A549 (cell line): Measurements from ENCODE around the gene NRIP1. TPM values are rescaled to one million over a fixed set of nuclear protein-coding genes. Genes with fewer than 3 reads are reported as not detected.

ENCODE experiments used
- ATAC-seq, 2 experiments: fragments of 200-7000 bp in 1 of 2; fragments of >200 bp in 1 of 2; cut with Nextera tagmentation in 1 of 2; cut with Tn5 transposase in 1 of 2; 3 replicates each; pipeline versions ENCODE4 v1.8.0 to v1.9.1; 2018 to 2020; ENCODE audit warnings: mild to moderate bottlenecking in 1 of 2, moderate library complexity in 1 of 2
- CTCF ChIA-PET: fragments of 300-600 bp; sonication (Branson Sonifier 250); formaldehyde crosslinking; extraction: SDS; loops from one replicate; lab custom pipeline; 2021; ENCODE audit warnings: antibody characterized with exemption, inconsistent platforms; lab: Yijun Ruan, JAX
- POLR2A ChIA-PET: fragments of 350-600 bp; formaldehyde crosslinking; extraction: SDS; loops from one replicate; lab custom pipeline; 2021; ENCODE audit warnings: antibody characterized with exemption, inconsistent platforms; lab: Yijun Ruan, JAX
- DNase-seq, 2 experiments: peaks; one replicate each; pipeline versions ENCODE4 v3.0.0 to v3.0.0-alpha.2; 2011 to 2016; ENCODE audit warnings: low read depth in 1 of 2, low spot score in 1 of 2
- FAIRE-seq: peaks from 2 replicates; lab custom pipeline; 2011; peaks lifted over from hg19 to GRCh38; lab: Jason Lieb, UNC
- H3K27ac ChIP-seq, 2 experiments: fragments of >200 bp; sonication (Bioruptor Twin); formaldehyde crosslinking; 3 replicates each; pipeline ENCODE4 v1.5.1; 2016 to 2017
- H3K4me1 ChIP-seq: fragments of >200 bp; sonication (Bioruptor Twin); formaldehyde crosslinking; 3 replicates; pipeline ENCODE4 v1.6.1; 2016
- H3K4me2 ChIP-seq: fragments of >200 bp; sonication (Bioruptor Twin); formaldehyde crosslinking; 3 replicates; pipeline ENCODE4 v1.6.1; 2016
- H3K4me3 ChIP-seq: fragments of >200 bp; sonication (Bioruptor Twin); formaldehyde crosslinking; 3 replicates; pipeline ENCODE4 v1.5.1; 2016
- H3K9me3 ChIP-seq: fragments of >200 bp; sonication (Bioruptor Twin); formaldehyde crosslinking; 3 replicates; pipeline ENCODE4 v1.6.1; 2016
- BHLHE40 ChIP-seq: IDR thresholded peaks from 2 replicates; pipeline ENCODE4 v1.6.1; 2012; ENCODE audit warnings: low read depth, low read length, inconsistent platforms
- CBX2 ChIP-seq: fragments of 200-600 bp; sonication (generic); IDR thresholded peaks from 2 replicates; pipeline ENCODE4 v1.6.1; 2016; ENCODE audit warnings: low read depth, mild to moderate bottlenecking, borderline replicate concordance
- EP300 ChIP-seq, 2 experiments: fragments of >200 bp; sonication (Bioruptor Twin); formaldehyde crosslinking; IDR thresholded peaks; 2 replicates in 1 of 2; 3 replicates in 1 of 2; pipeline ENCODE4 v1.6.1; 2016 to 2017
- FOSB ChIP-seq: fragments of 250-450 bp; sonication (Bioruptor Pico); IDR thresholded peaks from 2 replicates; pipeline ENCODE4 v1.5.0; 2020; ENCODE audit warnings: mild to moderate bottlenecking, moderate library complexity
- HDAC2 ChIP-seq: fragments of 200-600 bp; sonication (generic); IDR thresholded peaks from 2 replicates; pipeline ENCODE4 v1.6.1; 2016
- JUNB ChIP-seq: fragments of >200 bp; sonication (Bioruptor Twin); formaldehyde crosslinking; IDR thresholded peaks from 2 replicates; pipeline ENCODE4 v1.6.1; 2016
- KDM5A ChIP-seq: fragments of 200-600 bp; sonication (generic); IDR thresholded peaks from 2 replicates; pipeline ENCODE4 v1.6.1; 2016; ENCODE audit warnings: antibody characterized with exemption, mild to moderate bottlenecking
- MAFK ChIP-seq: fragments of 450-650 bp; IDR thresholded peaks from 2 replicates; pipeline ENCODE4 v1.6.1; 2014; ENCODE audit not compliant: partially characterized antibody
- MYC ChIP-seq: IDR thresholded peaks from 2 replicates; pipeline ENCODE4 v1.6.1; 2012; ENCODE audit warnings: mild to moderate bottlenecking, inconsistent platforms, low read length, improper control_type of control experiment, borderline replicate concordance
- NPAS2 ChIP-seq: fragments of 250-450 bp; sonication (Bioruptor Pico); IDR thresholded peaks from 2 replicates; pipeline ENCODE4 v1.8.0; 2022; ENCODE audit warnings: mild to moderate bottlenecking, moderate library complexity, borderline replicate concordance
- POLR2AphosphoS2 ChIP-seq: conservative IDR thresholded peaks from 2 replicates; pipeline ENCODE4 v1.6.1; 2012; ENCODE audit warnings: low read length, improper control_type of control experiment, inconsistent platforms
- TFCP2L1 ChIP-seq: fragments of 250-450 bp; sonication (Bioruptor Pico); IDR thresholded peaks from 2 replicates; pipeline ENCODE4 v1.5.0; 2021; ENCODE audit warnings: mild to moderate bottlenecking
- USF2 ChIP-seq: fragments of 450-650 bp; IDR thresholded peaks from 2 replicates; pipeline ENCODE4 v1.6.1; 2014; ENCODE audit warnings: antibody characterized with exemption
- ZFP36 ChIP-seq: fragments of 450-650 bp; IDR thresholded peaks from 2 replicates; pipeline ENCODE4 v1.6.1; 2014; ENCODE audit warnings: borderline replicate concordance; ENCODE audit not compliant: partially characterized antibody
- ZNF302 ChIP-seq: fragments of 250-450 bp; sonication (Bioruptor Pico); IDR thresholded peaks from 2 replicates; pipeline ENCODE4 v1.9.0; 2021; ENCODE audit warnings: inconsistent platforms, mild to moderate bottlenecking, moderate library complexity
- ZSCAN20 ChIP-seq: fragments of 250-450 bp; sonication (Bioruptor Pico); IDR thresholded peaks from 2 replicates; pipeline ENCODE4 v1.8.0; 2022; ENCODE audit warnings: mild to moderate bottlenecking, moderate library complexity
- WGBS: methylation state at CpG from one replicate; pipeline ENCODE4 v1.1.6; 2017; ENCODE audit errors: missing lambda C conversion rate; 5-methylcytosine and 5-hydroxymethylcytosine counted together
- polyA plus RNA-seq, 4 experiments: library from polyadenylated mRNA; depleted of rRNA in 3 of 4; stranded (reverse); fragments of >200 nt; fragmentation: RNase III in 1 of 4; extraction: RNeasy Plus Mini Kit Qiagen cat#74134 plus additional on column Dnase treatment in 1 of 4; gene quantifications; 2 replicates in 3 of 4; 3 replicates in 1 of 4; pipeline ENCODE4 v1.2.3, GENCODE V29; 2011 to 2017
- TF ChIP-seq, protein P1 (sequence below): IDR thresholded peaks from 2 replicates; pipeline ENCODE4 v1.6.1; 2012
- TF ChIP-seq, protein P2 (sequence below): fragments of >200 bp; sonication (Bioruptor Twin); formaldehyde crosslinking; IDR thresholded peaks from 2 replicates; pipeline ENCODE4 v1.6.1; 2016
- TF ChIP-seq, protein P3 (sequence below): IDR thresholded peaks from 2 replicates; pipeline ENCODE4 v1.6.1; 2012; ENCODE audit warnings: low read depth, borderline replicate concordance
- TF ChIP-seq, protein P4 (sequence below): fragments of >200 bp; sonication (Bioruptor Twin); formaldehyde crosslinking; IDR thresholded peaks from 3 replicates; pipeline ENCODE4 v1.5.1; 2016

NRIP1 gene
- polyA plus RNA-seq, 2 of the 4 experiments (the other 2 are of a cell fraction): 18.9 to 35.5 TPM

DNA sequence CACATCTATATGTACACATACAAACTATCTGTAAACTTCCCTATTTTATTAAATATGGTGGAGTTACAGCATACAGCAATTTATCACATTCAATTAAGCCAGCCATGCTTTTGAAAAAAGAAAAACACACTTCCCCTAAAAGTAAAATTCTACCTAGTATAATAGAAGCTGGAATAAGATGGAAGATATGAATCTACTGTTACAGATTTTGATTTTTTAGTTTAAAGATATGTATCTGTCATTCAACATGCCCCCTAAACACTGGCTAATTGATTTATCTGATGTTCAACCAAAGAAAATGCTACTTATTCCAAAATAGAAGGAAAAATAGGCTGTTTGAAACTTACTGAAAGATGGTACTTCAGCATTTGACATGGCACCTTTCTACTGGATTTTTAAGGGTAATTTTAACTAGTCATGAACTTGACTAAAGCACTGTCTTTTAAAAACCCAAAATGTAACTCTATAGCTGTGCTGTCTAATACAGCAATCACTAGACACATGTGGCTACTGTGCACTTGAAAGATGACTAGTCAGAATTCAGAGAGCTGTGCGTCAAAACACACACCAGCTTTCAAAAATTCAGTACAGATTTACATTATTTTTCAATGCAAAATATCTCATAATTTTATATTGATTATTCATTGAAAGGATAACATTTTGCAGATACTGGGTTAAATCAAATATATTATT, 25.0 kb downstream of the NRIP1 start:
- Histone ChIP-seq H3K4me3 (no peak overlapping the region), H3K9me3 (no peaks in the 10 kb centered on the region), H3K4me2 (no peak overlapping the region)
- no peak for DNase-seq
- POLR2A ChIA-PET: no interaction called here
- WGBS: 97% methylated on average over 1 of the region's 1 CpG
- FAIRE-seq: no peak
- no peak for TF ChIP-seq TFCP2L1 (CRISPR knock-in tag)
- TF ChIP-seq ZFP36: no peak
- TF ChIP-seq CBX2: no peak
- TF ChIP-seq KDM5A: no peak
- TF ChIP-seq, protein P1, sequence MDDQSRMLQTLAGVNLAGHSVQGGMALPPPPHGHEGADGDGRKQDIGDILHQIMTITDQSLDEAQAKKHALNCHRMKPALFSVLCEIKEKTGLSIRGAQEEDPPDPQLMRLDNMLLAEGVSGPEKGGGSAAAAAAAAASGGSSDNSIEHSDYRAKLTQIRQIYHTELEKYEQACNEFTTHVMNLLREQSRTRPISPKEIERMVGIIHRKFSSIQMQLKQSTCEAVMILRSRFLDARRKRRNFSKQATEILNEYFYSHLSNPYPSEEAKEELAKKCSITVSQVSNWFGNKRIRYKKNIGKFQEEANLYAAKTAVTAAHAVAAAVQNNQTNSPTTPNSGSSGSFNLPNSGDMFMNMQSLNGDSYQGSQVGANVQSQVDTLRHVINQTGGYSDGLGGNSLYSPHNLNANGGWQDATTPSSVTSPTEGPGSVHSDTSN: no peak
- no peak for TF ChIP-seq POLR2AphosphoS2
- no peak for TF ChIP-seq ZNF302 (CRISPR knock-in tag)
- TF ChIP-seq, protein P2, sequence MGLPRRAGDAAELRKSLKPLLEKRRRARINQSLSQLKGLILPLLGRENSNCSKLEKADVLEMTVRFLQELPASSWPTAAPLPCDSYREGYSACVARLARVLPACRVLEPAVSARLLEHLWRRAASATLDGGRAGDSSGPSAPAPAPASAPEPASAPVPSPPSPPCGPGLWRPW: no peak
- no peak for TF ChIP-seq JUNB
- TF ChIP-seq USF2: no peak
- no peak for TF ChIP-seq MAFK
- TF ChIP-seq BHLHE40: no peak
- TF ChIP-seq, all 56 proteins: peak for 0
- CTCF ChIA-PET: no interaction called here
- Histone ChIP-seq H3K27ac (no peak overlapping the region), H3K4me1 (peaks cover 30% of the 10 kb centered on the region; the same call in 2 of the 3 replicates)
- ATAC-seq: no peak

DNA sequence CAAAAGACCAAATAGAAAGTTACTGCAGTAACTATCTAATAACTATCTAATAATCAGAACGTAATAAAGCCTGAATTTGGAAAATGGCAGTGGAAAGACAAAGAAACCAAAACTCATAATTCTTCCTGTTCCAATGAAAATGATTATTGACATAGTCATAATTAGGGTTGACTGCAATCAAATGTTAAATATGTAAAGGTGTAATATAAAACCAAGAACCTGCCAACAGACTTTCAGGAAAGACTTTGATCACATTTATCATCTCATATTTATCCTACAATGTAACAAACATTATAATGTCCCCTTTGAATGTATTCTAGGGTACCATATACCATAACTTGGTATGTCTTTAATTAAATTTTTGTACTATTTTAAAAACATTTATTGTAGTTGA, 26.9 kb downstream of the NRIP1 start:
- 88% methylated on average over 1 of the region's 1 CpG for WGBS
- TF ChIP-seq, protein P3, sequence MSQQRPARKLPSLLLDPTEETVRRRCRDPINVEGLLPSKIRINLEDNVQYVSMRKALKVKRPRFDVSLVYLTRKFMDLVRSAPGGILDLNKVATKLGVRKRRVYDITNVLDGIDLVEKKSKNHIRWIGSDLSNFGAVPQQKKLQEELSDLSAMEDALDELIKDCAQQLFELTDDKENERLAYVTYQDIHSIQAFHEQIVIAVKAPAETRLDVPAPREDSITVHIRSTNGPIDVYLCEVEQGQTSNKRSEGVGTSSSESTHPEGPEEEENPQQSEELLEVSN: no peak
- TF ChIP-seq FOSB (CRISPR knock-in tag) (no peak), CBX2 (no peak), EP300 (IDR thresholded peaks at IDR 0.05) (no peak), MYC (no peak), ZSCAN20 (no peak), NPAS2 (no peak), HDAC2 (no peak)
- TF ChIP-seq, protein P4, sequence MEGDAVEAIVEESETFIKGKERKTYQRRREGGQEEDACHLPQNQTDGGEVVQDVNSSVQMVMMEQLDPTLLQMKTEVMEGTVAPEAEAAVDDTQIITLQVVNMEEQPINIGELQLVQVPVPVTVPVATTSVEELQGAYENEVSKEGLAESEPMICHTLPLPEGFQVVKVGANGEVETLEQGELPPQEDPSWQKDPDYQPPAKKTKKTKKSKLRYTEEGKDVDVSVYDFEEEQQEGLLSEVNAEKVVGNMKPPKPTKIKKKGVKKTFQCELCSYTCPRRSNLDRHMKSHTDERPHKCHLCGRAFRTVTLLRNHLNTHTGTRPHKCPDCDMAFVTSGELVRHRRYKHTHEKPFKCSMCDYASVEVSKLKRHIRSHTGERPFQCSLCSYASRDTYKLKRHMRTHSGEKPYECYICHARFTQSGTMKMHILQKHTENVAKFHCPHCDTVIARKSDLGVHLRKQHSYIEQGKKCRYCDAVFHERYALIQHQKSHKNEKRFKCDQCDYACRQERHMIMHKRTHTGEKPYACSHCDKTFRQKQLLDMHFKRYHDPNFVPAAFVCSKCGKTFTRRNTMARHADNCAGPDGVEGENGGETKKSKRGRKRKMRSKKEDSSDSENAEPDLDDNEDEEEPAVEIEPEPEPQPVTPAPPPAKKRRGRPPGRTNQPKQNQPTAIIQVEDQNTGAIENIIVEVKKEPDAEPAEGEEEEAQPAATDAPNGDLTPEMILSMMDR: no peak
- DNase-seq: no peak
- FAIRE-seq: no peak
- H3K27ac ChIP-seq: no peak overlapping the region
- no peak overlapping the region for H3K4me2 ChIP-seq
- no peak for ATAC-seq
- CTCF ChIA-PET: interaction anchor here (0.8 kb wide), 1 partner anchor 445 kb away, joined by 5 read pairs; no protein-coding TSS in a partner anchor
- no peak overlapping the region for H3K4me3 ChIP-seq
- H3K9me3 ChIP-seq: no peaks in the 10 kb centered on the region
- POLR2A ChIA-PET: no interaction called here
- H3K4me1 ChIP-seq: peaks cover 40% of the 10 kb centered on the region; the same call in 2 of the 3 replicates
